Germinal center (tissue), 1 donor: ENCODE measurements around the gene TBC1D9B.

Experiments used
- DNase-seq: peaks from one replicate; pipeline ENCODE4 v3.0.0; 2012; ENCODE audit warnings: mixed read lengths, low spot score

Gene TBC1D9B

DNA sequence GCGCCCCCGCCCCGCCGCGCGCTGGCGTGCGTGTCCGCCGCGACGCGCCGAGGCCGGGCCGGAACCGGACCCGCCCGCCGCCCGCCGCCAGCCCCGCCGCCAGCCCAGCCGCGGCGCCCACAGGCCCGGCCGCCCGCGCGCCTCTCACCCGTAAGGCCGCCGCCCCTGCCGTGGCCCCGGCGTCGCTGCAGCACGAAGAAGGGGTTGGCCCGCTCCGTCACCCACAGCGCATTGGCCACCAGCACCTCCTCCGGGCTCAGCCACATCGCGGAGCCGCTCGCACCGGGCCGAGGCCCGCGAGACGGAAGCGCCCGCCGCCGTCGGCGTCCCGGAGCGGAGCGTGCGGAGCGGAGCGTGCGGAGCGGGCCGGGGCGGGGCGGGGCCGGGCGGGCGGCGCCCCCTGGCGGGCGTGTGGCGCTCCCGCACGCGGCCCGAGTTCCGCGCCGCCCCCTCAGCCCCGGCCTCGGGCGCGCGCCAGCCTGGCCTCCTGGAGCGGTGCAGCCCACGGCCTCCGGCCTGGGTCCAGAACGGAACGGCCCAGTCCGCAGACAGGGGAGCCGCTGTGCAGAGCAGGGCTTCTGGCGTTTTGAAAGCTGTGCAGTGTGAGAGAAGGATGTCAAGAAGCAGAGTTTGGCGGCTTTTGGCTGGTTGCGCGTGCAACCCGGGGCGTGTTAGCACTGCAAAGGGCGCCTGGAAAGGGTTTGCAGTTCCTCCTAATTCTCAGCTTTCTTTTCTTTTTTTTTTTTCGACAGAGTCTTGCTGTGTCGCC, at the start of gene TBC1D9B:
Gene TBC1D9B (minus strand): TSS at position 342 of the 769 bp plus-strand sequence. CDS start 76 bp downstream, at position 266.
- peak; percentile 79 for DNase-seq

DNA sequence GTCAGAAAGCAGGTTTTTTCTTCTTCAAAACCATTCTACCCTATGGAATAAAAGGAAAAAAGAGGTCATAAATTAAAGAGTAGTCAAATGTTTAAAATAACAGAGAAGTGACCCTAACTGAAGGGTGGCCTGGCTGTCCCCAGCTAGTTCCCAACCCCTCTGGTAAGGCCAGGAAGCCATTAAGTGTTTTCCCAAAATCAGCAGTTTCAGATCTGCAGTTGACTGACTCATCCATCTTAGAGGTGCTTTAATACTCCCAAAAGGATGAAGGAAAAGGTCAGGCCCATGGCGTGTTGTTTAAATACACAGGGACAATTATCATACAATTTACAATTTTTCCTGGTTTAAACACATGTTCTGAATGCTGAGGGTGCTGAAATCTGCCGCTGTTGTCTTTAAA, 47.9 kb upstream of the TBC1D9B start:
- DNase-seq, result no peak

DNA sequence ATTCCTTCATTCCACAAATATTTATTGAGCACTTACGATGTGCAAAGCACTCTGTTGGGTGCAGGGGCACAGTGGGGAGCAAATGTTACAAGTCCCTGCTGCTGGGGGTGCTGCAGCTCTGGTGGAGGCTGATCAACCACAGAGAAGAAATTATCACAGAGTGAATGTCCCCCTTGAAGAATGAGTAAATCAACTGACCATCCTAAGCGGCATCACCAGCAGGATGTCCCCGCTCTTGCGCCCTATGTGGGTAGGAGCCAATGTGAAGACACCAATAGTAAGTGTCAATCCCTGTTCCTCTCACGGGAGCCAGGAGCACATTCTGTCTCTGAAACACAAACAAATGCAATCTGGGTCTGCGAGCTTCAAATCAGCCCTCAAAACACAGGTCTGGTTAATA, 47.4 kb upstream of the TBC1D9B start:
- no peak for DNase-seq

DNA sequence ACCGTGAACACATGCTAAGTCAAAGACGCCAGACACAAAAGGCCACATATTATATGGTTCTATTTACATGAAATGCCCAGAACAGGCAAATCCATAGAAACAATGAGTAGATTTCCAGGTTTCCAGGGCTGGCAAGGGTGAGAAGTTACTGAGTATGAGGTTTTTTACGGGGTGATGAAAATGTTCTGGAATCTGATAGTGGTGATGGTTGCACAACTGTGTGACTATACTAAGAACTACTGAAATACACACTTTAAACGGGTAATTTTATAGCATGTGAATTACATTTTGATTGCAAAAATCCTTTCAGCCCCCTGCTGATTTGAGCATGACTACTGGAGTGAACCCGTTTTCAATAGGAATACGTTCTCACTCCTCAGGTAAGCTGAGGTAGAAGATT, 46.7 kb upstream of the TBC1D9B start:
- DNase-seq, result no peak

DNA sequence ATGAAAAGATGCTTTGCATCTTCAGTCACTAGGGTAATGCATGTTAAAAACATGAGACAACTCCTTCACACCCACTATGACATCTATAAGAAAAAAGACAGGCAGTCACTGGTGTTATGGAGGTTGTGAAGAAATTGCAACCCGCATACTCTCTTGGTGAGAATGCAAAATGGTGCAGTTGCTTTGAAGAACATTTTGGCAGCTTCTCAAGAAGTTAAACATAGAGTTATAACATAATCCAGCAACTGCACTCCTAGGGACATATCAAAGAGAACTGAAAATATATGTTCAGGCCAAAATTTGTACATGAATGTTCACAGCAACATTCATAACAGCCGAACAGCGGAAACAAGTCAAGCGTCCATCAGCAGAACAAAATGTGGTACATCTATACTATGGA, 46.3 kb upstream of the TBC1D9B start:
- DNase-seq, result no peak

DNA sequence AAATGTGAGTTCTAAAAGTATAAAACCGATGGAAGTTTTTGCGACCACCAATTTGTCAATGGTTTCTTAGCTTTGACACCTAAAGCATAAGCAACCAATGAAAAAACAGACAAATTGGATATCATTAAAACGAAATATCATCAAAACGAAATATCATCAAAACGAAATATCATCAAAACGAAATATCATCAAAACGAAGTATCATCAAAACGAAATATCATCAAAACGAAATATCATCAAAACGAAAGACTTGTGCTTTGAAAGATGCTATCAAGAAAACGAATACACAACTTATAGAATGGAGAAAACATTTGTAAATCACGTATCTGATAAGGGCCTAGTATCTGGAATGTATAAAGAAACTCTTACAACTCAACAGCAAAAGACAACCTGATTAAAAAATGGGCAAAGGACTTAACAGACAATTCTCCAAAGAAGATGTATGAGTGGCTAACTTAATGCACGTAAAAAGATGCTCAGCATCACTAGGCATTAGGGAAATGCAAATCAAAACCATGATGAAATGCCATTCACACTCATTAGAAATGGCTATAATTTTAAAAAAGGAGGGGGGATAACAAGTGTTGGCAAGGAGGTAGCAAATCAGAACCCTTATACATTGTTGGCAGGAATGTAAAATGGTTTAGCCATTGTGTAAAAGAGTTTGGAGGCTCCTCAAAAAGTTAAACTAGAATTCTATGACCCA, 29.4 kb upstream of the TBC1D9B start:
- DNase-seq, result no peak

DNA sequence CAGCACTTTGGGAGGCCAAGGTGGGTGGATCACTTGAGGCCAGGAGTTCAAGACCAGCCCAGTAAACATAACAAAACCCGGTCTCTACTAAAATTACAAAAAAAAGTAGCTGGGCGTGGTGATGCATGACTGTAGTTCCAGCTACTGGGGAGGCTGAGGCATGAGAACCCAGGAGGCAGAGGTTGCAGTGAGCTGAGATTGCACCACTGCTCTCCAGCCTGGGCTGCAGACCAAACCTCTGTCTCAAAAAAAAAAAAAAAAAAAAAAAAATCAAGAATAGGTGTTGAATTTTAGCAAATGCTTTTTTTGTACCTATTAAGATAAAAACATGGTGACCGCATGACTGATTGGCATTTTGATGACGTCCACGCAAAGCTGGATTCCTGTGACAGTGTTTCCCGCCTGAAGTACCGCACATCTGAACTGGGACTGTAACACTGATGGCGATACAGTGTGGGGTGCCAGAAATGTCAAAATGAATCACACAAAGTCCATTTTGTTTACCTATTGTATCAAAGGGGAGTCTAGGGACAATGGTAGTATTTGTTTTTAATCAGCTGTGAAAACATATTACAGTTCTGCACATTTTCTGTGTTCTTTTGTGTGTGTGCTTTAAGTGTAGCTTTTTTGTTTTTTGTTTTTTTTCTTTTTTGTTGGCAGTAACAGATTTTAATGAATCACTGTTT, 23.2 kb upstream of the TBC1D9B start:
- no peak for DNase-seq

DNA sequence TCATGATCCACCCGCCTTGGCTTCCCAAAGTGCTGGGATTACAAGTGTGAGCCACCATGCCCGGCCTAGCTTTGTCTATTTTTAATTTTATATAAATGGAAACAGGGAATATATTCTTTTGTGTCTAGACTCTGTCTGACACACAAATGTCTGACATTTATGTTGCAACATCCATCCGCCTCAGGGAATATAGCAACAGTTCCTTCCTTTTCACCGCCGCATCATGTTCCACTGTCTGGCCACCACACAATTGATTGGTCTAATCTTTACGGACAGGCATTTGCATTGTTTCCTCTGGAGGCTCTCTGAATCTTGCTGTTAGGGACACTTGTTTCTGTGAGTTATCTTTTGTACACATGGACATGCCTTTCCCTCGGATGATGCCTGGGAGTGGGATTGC, 20.1 kb upstream of the TBC1D9B start:
- DNase-seq, result no peak

DNA sequence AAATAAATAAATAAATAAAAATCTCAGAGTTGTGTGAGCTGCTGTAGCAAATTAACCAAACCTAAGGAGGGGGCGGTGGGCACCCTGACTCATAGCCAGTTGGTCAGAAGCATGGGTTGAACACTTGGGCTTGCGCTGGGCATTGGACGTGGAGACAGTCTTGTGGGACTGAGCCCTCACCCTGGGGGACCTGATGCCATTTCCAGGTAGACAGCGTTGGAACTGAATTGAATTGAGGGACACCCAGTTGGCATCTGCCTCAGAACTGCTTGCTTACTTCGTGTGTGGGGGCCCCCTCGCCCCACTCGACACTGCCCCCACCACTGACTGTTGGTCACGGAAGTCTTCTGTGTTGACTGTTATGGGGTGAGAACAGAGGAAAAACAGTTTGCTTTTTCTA, 19.0 kb upstream of the TBC1D9B start:
- DNase-seq, result no peak

DNA sequence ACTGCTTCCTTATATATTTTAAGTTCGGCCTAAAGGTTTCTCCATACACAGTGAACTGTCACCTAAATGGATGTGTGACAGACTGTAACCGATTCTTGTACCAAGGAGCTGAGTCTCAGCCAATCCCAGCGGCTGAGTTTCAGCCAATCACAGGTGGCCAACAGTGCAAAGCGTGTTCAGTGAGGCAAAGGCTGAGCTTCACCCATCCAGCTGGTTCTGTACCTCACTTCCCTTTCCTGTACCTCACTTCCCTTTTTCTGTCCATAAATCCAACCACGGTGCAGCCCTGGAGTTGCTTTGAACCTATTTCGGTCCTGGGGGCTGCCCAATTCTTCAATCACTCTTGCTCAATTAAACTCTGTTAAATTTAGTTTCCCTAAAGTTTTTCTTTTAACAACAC, 15.7 kb upstream of the TBC1D9B start:
- peak; percentile 48 for DNase-seq

DNA sequence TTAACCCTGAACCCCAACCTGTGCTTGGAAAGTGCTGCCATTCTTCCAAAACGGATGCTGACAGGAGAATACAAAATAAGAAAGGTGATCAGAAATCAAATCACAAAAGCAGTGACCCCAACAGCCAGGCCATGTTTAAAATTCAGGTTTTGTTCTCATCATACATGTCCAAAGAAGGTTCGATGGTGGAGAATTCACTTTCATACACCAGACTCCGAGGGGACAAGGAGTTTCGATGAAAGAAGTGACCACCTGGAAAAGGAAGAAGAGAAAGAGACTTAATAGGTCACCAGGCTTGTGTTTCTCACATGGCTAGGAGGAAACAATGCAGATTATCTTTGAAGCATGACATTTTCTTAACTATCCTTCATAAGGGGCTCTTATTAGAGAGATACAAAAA, 12.5 kb upstream of the TBC1D9B start:
- DNase-seq, result no peak

DNA sequence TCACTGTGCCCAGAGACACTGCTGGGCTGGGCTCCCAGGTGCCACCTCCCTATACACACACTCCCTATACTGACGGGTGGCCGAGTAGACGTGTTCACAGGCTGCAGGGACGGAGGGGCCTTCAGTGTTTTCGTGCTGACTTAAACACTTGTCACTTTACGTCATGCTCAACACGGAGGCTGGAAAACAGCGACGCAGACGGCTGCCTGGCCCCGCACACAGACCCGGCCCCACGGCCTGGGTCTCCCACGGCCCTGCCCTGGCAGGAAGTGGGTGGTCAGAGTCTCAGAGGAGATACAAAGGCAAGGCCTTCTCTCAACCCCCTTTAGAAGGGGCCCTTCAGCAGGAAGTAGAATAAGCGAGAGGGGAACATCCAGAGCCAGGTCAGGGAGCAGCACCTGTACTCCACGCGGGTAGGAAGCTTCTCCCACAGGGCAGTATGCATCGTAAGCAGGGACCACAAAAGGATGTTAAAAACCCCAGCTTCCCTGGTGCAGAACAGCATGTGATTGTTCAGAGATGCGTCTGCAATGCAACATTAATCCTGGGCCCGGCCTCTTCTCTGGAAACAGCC, 11.9 kb upstream of the TBC1D9B start:
- no peak for DNase-seq

DNA sequence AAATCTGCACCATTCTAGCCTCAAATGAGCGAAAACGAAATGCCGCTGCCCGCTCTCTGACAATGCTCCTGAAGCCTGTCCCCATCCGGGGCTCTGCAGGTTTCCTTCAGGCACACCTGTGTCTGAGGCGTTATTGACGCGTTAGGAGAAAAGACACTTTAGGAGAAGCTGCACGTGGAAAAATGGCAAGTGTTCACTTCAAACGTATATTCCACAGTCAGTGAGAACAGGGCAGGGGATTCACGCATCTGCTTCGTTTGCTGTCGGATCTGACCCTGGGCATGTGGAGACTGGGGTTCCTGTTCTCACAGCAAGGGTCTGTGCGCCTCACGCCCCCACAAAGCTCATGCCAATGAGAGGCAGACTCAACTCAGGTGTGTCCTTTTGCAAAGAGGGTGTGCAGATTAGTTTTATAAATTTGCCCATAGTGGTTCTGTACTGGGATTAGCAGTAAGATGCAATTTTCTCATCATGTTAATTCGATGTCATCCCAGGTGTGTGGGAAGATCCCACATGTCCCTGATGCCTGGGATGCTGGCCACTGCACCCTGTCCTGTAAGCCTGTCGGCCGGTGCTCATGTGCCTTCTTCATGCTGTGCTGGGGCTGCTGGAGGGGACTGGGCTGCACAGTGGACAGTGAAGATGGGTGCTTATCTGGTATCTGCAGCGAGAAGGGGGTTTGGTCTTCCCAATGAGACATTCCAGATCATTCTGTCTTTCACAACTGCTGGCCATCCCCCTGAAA, 11.2 kb upstream of the TBC1D9B start:
- no peak for DNase-seq

DNA sequence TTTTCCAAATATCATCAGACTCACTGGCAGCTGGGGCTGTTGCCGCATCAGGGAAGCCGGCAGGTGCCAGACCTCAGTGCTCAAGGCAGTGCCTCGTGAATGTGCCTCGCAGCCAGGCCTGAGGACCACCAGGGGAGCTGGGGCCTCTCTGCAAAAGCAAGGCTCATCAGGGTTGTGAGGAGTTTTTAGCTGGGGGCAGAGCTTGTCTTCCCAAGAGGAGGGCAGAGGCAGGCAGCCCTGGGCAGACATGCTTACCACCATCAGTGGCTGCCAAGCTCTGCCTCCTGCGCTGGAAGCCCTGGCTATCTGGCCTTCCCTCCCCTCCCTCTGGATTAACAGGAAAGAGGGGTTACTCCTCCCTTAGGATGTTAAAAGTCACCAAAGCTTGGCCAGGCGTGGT, 8.8 kb upstream of the TBC1D9B start:
- no peak for DNase-seq

DNA sequence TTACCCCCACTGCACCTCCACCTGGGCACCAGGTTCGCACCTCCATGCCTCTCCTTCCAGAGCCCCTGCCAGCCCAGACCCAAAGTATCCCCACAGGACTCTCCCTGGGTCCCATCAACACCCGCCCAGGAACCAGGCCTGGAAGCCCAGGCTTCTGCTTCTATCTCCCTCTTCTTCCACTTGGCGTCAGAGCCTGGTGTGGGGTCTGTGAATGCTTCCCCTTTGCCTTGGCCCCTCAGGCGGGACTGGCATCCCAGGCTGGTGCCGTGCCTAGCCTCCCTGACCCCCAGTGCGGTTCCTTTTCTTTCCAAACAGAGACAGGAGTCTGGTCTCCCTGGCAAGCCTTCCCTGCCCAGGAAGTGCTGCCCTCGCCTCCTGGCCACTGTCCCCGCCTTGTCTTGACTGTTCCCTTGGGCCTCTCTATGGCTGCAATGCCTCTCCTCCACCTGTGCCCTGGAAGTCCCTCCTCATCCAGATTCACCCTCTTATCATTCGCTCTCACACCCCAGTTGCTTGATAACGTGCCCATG, 7.8 kb upstream of the TBC1D9B start:
- no peak for DNase-seq

DNA sequence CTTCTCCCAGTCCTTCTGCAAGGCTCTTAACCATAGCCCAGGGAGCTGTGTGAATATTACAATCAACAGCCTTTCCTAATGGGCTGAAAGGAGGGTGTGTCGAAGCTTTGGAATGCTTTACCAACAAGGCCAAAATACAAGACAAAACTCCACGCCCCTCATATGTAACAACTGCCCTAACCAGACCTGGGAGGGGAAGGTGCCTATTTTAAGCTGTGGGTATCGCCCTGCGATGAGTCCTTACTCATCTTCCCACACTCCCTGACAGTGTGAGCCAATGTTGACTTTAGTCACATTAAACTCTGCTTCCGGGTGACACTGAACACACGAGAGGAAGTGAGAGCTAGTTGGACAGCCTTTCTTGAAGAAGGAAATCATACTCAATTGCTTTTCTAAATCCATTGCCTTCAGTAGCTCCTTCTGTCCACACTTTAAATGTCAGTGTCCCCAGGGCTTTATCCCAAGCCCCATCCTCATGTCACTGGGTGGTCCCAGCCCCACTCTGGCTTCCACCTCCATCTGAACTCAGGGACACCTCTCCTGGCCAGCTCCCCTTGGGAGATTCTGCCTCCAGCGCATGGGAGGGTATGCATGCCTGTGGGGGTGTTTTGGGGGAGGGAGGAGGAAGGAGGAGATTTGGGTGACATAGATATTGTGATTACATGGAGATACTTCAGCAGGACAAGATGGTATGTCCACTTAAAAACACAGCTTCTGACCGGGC, 6.5 kb upstream of the TBC1D9B start:
- DNase-seq, result no peak

DNA sequence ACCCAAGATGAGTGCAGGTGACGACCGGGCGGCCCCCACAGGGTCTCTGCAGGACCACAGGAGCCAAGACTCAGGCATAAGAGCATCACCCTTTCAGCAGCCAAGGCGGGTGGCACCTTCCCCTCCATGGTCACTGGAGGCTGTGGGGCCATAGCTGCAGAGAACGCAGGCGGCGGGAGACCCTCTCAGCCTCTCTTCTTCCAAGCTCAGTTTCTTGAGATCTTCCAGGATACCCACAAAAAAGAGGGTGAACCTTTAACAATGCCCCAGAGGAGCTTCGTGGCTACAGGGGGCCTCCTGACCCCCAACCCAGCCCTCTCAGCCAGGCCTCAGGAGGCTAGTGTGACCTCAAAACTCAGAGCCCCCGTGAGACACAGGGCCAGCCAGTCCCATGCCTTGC, 5.8 kb upstream of the TBC1D9B start:
- DNase-seq, result no peak

DNA sequence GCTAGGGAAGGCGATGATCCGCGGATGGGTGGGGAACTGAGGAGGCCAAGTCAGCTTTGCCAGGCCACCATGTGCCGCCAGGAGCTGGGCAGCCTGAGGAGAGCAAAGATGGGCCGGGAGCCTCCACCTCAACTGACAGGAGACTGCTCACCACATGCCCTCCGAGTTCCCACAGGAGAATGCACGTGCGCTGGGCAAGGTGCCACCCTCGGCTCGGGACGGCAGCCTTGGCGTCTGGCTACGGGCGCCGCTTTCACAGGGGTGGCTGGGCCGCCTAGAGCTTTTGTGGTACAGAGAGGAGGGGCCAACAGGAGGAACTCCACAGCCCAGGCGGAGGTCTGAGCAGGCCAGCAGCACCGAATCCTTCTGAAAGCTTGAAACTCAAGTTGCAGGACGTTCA, 5.3 kb upstream of the TBC1D9B start:
- no peak for DNase-seq

DNA sequence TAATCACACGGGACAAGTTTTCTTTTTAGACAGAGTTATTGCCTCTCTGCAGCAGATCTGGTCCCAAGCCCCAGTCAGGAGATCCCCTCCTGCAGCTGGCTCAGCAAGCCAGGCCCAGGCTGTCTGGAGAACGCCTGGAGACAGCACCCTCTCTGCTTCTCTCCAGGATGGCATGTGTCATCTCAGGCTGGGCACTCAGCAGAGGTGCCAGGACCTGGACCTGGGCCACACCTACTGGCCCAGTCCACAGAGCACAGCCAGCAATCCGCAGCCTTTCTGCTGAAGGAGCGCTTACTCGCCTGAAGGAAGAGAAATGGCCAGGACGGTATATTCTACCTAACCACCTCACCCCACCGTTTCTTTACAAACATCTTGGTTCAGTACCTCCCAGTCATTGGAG, 4.7 kb upstream of the TBC1D9B start:
- no peak for DNase-seq

DNA sequence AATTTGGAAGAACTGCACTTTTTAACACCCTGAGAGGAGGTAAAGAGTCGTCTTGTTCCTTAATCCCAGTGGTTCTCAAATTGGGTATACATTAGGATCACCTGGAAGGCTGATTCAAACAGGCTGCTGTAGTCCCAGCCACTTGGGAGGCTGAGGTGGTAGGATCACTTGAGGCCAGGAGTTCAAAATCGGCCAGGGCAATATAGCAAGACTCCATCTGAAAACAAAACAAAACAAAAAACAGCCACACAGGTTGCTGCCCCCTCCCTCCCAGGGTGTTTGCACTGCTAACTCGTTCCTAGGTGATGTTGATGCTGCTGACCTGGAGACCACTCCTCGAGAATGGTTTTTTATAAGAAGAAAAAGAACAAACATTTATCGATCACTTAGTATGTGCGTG, 1.5 kb upstream of the TBC1D9B start:
- DNase-seq, result no peak

DNA sequence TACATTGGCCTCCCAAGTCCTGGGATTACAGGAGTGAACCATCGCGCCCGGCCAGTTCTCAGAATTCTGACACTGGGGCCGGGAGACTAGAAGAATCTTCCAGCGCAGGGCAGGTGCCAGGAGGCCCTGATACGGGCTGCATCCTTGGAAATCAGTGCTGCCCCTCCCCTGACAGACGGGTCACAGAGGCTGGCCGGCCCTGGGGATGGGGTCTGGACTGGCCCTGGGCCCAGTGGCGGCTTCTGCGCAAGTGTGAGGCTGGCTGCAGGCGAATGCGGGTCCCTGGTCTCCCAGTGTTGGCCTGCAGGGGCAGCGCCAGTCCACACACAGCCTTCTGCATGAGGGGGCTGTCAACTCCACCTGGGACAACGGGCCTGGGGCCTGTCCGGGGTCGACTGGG, 831 bp upstream of the TBC1D9B start:
- DNase-seq, result no peak
